HepG2 (cell line): ENCODE data around the gene RER1. TPM values are rescaled to one million over a fixed set of nuclear protein-coding genes. Genes with fewer than 3 reads are reported as not detected.

Source experiments
- BRD4 ChIP-seq: sonication (generic); formaldehyde crosslinking; IDR thresholded peaks from 2 replicates; pipeline ENCODE4 v1.4.0; 2020; ENCODE audit warnings: missing genetic modification reagents
- CBFB ChIP-seq: sonication (generic); formaldehyde crosslinking; IDR thresholded peaks from 2 replicates; pipeline ENCODE4 v1.4.0; 2020; ENCODE audit warnings: missing genetic modification reagents
- CCAR2 ChIP-seq: fragments of 200-400 bp; formaldehyde crosslinking; optimal IDR thresholded peaks from 2 replicates; pipeline ENCODE3; 2018; ENCODE audit warnings: low read depth, mild to moderate bottlenecking, low read length, moderate library complexity
- GATAD1 ChIP-seq: IDR thresholded peaks from 2 replicates; pipeline ENCODE4 v1.6.1; 2016; ENCODE audit warnings: missing genetic modification reagents, missing compliant biosample characterization
- HNRNPLL ChIP-seq: fragments of 200-400 bp; formaldehyde crosslinking; IDR thresholded peaks from 2 replicates; pipeline ENCODE4 v1.6.1; 2017; ENCODE audit warnings: mild to moderate bottlenecking, low read depth, low read length; ENCODE audit not compliant: poor library complexity, severe bottlenecking
- IKZF5 ChIP-seq: IDR thresholded peaks from 2 replicates; pipeline ENCODE4 v1.6.1; 2018; ENCODE audit warnings: missing genetic modification reagents, mild to moderate bottlenecking, missing compliant biosample characterization
- LRRFIP1 ChIP-seq: sonication (generic); formaldehyde crosslinking; conservative IDR thresholded peaks from 2 replicates; pipeline ENCODE4 v1.4.0; 2020; ENCODE audit warnings: missing genetic modification reagents
- NRL ChIP-seq: sonication (generic); formaldehyde crosslinking; IDR thresholded peaks from 2 replicates; pipeline ENCODE4 v1.5.0; 2020; ENCODE audit warnings: missing genetic modification reagents, mild to moderate bottlenecking, moderate library complexity, borderline replicate concordance
- SALL2 ChIP-seq: sonication (generic); formaldehyde crosslinking; IDR thresholded peaks from 2 replicates; pipeline ENCODE4 v1.8.1; 2023; ENCODE audit warnings: mild to moderate bottlenecking, missing genetic modification reagents, inconsistent platforms
- SOX13 ChIP-seq, 3 experiments: fragments of 450-650 bp in 1 of 3; sonication (generic) in 1 of 3; formaldehyde crosslinking in 1 of 3; IDR thresholded peaks in 2 of 3; conservative IDR thresholded peaks in 1 of 3; 2 replicates each; pipeline versions ENCODE4 v1.5.0 to v1.6.1; 2016 to 2020; ENCODE audit warnings: antibody characterized with exemption in 1 of 3, mild to moderate bottlenecking in 1 of 3, missing compliant biosample characterization in 1 of 3, missing genetic modification reagents in 1 of 3, moderate library complexity in 1 of 3
- SP2 ChIP-seq: sonication (generic); formaldehyde crosslinking; IDR thresholded peaks from 2 replicates; pipeline ENCODE4 v1.5.1; 2020; ENCODE audit warnings: mild to moderate bottlenecking, missing genetic modification reagents
- STAG1 ChIP-seq: sonication (generic); formaldehyde crosslinking; IDR thresholded peaks from 2 replicates; pipeline ENCODE4 v1.4.0; 2020; ENCODE audit warnings: missing genetic modification reagents
- ZBTB33 ChIP-seq: sonication (generic); formaldehyde crosslinking; IDR thresholded peaks from 2 replicates; pipeline ENCODE4 v1.4.0; 2020; ENCODE audit warnings: missing genetic modification reagents
- ZFP37 ChIP-seq: sonication (generic); formaldehyde crosslinking; IDR thresholded peaks from 2 replicates; pipeline ENCODE4 v1.4.0; 2020; ENCODE audit warnings: missing genetic modification reagents, borderline replicate concordance
- ZNF160 ChIP-seq: sonication (generic); formaldehyde crosslinking; IDR thresholded peaks from 2 replicates; pipeline ENCODE4 v1.8.0; 2022; ENCODE audit warnings: mild to moderate bottlenecking, inconsistent platforms, missing genetic modification reagents
- ZNF460 ChIP-seq: sonication (generic); formaldehyde crosslinking; IDR thresholded peaks from 2 replicates; pipeline ENCODE4 v1.5.1; 2020; ENCODE audit warnings: missing genetic modification reagents, mild to moderate bottlenecking, borderline replicate concordance
- ZNF512B ChIP-seq: sonication (generic); formaldehyde crosslinking; IDR thresholded peaks from 2 replicates; pipeline ENCODE4 v1.5.1; 2020; ENCODE audit warnings: missing genetic modification reagents, mild to moderate bottlenecking, borderline replicate concordance
- ZNF530 ChIP-seq: sonication (generic); formaldehyde crosslinking; IDR thresholded peaks from 2 replicates; pipeline ENCODE4 v1.5.0; 2020; ENCODE audit warnings: low read depth, mild to moderate bottlenecking, missing genetic modification reagents
- ZNF605 ChIP-seq: sonication (generic); formaldehyde crosslinking; IDR thresholded peaks from 2 replicates; pipeline ENCODE4 v1.8.0; 2022; ENCODE audit warnings: mild to moderate bottlenecking, missing genetic modification reagents
- ZNF768 ChIP-seq: sonication (generic); formaldehyde crosslinking; IDR thresholded peaks from 2 replicates; pipeline ENCODE4 v1.4.0; 2020; ENCODE audit warnings: missing genetic modification reagents
- polyA plus RNA-seq, 8 experiments: library from polyadenylated mRNA; depleted of rRNA in 3 of 8; stranded (reverse) in 7 of 8; unstranded in 1 of 8; fragments of >200 nt; fragmentation: Illumina TruSeq in 4 of 8; extraction: Trizol in 4 of 8; gene quantifications; 2 replicates each; pipeline versions ENCODE4 v1.2.1 to v1.2.3, GENCODE V29; 2011 to 2016; ENCODE audit warnings: low read depth in 4 of 8, missing spikeins in 1 of 8, mixed read lengths in 1 of 8; ENCODE audit not compliant: insufficient read depth in 1 of 8
- total RNA-seq, 5 experiments: library from RNA; depleted of rRNA; stranded (reverse); fragments of >200 nt; fragmentation: Illumina TruSeq; extraction: Trizol; gene quantifications; 2 replicates each; pipeline ENCODE4 v1.2.3, GENCODE V29; 2016; ENCODE audit warnings: low read depth in 1 of 5

RER1 gene
- total and polyA plus RNA-seq, 2 of the 13 experiments (the other 11 are each of a cell fraction or from before 2014, with no cell fraction given) = 128 to 164 TPM

- TF ChIP-seq NRL (CRISPR knock-in tag) (no peak), SP2 (CRISPR knock-in tag) (no peak), ZNF512B (CRISPR knock-in tag) (no peak), IKZF5 (CRISPR knock-in tag) (no peak), ZNF160 (no peak), SOX13 (IDR thresholded peaks at IDR 0.05) (no peak), SOX13 (CRISPR knock-in tag; conservative IDR thresholded peaks at IDR 0.05 in 1 of 2, IDR thresholded peaks at IDR 0.05 in 1 of 2) (no peak), ZNF530 (CRISPR knock-in tag) (no peak), ZNF605 (no peak), ZNF768 (CRISPR knock-in tag) (no peak), BRD4 (CRISPR knock-in tag) (no peak), HNRNPLL (peak; percentile 47), ZBTB33 (peak; percentile 61), GATAD1 (CRISPR knock-in tag) (0 out of 2 replicates have a peak, but pooled peaks have one; percentile 31), STAG1 (CRISPR knock-in tag) (peak; percentile 99), SALL2 (CRISPR knock-in tag) (no peak), ZNF460 (CRISPR knock-in tag) (no peak), CBFB (CRISPR knock-in tag) (no peak; the same call in 1 of the 2 replicates), ZFP37 (no peak), LRRFIP1 (CRISPR knock-in tag) (no peak), CCAR2 (no peak)
Measured at GRCh38 chr1:2381741-2382620, 9.7 kb upstream of the RER1 start (continued).
